GM19324 (cell line): ENCODE measurements around the gene CDC14A.
"Not testable (repeated sequence)": the region's sequence is repeated elsewhere in the genome, so short reads cannot be mapped to it uniquely, and the experiment has no call there.

Source experiments
- ATAC-seq: cut with Tn5 transposase; IDR thresholded peaks from one replicate; pipeline ENCODE4 v1.9.1; 2021; ENCODE audit warnings: mild to moderate bottlenecking, moderate library complexity; ENCODE audit not compliant: unreplicated experiment, low FRiP score

Gene CDC14A

GRCh38 chr1:100360790-100361510, 8.6 kb downstream of the CDC14A start:
- no peak for ATAC-seq

GRCh38 chr1:100361511-100362089, 9.3 kb downstream of the CDC14A start:
- no peak for ATAC-seq

- no peak for ATAC-seq
These were observed 10.6 kb downstream of the CDC14A start for GRCh38 chr1:100362821-100363466.

GRCh38 chr1:100363831-100364230, 11.5 kb downstream of the CDC14A start:
- no peak for ATAC-seq

- no peak for ATAC-seq
These were observed 12.4 kb downstream of the CDC14A start for GRCh38 chr1:100364697-100365096.

- no peak for ATAC-seq
These were observed 13.9 kb downstream of the CDC14A start for GRCh38 chr1:100366209-100366525.

- not testable (repeated sequence) for ATAC-seq
These were observed 17.0 kb downstream of the CDC14A start for GRCh38 chr1:100369339-100369738.

GRCh38 chr1:100373953-100374352, 21.6 kb downstream of the CDC14A start:
- not testable (repeated sequence) for ATAC-seq

- ATAC-seq, result not testable (repeated sequence)
These were observed 24.6 kb downstream of the CDC14A start for GRCh38 chr1:100376890-100377289.

- ATAC-seq, result peak; percentile 71
These were observed 25.5 kb downstream of the CDC14A start for GRCh38 chr1:100377590-100378361.

- no peak for ATAC-seq
These were observed 26.6 kb downstream of the CDC14A start for GRCh38 chr1:100378956-100379355.

GRCh38 chr1:100380635-100381034, 28.3 kb downstream of the CDC14A start:
- no peak for ATAC-seq

GRCh38 chr1:100382657-100383056, 30.4 kb downstream of the CDC14A start:
- ATAC-seq, result no peak

GRCh38 chr1:100383743-100384405, 31.6 kb downstream of the CDC14A start:
- no peak for ATAC-seq

- no peak for ATAC-seq
These were observed 34.9 kb downstream of the CDC14A start for GRCh38 chr1:100387209-100387608.

- no peak for ATAC-seq
These were observed 35.5 kb downstream of the CDC14A start for GRCh38 chr1:100387657-100388350.

GRCh38 chr1:100390531-100390930, 38.2 kb downstream of the CDC14A start:
- no peak for ATAC-seq

- no peak for ATAC-seq
These were observed 39.4 kb downstream of the CDC14A start for GRCh38 chr1:100391675-100392074.

- no peak for ATAC-seq
These were observed 40.5 kb downstream of the CDC14A start for GRCh38 chr1:100392756-100393155.

- no peak for ATAC-seq
These were observed 42.0 kb downstream of the CDC14A start for GRCh38 chr1:100394285-100394684.
